Endometrium (tissue), 2 donors: ENCODE results near the gene CCNI2.

Experiments used
- FAIRE-seq: peaks from 2 replicates; lab custom pipeline; 2012; peaks lifted over from hg19 to GRCh38; lab: Jason Lieb, UNC
- donor health status: control.
- donor health status: control.

CCNI2 gene

DNA sequence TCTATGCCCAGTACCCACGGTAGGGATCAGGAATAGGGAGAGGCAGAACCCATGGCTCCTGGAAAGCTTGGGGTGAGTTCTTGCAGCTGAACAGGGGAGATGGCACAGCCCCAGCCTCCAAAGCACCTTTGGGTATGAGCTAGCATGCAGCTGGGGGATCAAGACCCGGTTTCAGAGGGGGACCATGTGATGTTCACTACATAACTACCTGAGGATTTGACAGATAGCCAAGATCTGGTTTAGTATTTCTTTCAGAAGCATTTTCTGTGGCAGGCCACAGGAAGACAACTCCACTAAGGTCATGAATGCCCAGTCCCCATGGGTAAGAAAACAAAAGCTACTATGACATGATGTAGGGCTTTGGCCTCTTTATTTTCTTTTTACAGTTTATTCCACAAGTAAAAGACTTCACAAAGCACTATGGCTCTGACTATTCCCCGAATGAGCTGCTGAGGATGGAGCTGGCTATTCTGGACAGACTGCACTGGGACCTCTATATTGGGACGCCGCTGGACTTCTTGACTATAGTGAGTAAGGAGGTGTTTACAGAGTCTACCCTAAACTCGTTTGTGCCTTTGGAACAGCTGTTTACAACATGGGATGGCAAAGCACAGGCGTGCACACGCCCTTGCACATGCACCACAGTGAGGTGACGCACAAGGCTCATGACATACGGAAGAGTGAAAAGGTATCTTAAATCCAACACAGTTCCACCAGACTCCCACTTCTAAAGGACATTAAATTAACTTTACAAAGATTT lies 3.4 kb downstream of the CCNI2 start:
- FAIRE-seq, result no peak

DNA sequence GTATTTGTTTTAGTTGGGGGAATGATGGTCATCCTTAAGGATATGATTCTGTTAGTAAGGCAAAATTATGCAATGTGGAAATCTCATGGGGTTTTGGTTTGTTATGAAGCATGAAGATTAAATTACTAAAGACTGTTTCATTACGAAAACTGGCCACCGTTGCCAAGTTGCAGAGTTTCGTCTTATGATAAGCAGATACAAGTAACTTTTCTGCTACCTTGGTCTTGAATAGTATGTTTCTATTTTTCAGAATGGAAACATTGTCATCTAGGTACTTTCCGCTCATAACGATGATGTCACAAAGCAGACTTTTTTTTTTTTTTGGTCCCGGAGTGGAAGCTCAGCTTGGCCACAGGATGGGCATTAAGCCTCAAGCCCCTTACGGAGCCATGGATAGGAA lies 4.2 kb downstream of the CCNI2 start:
- no peak for FAIRE-seq

DNA sequence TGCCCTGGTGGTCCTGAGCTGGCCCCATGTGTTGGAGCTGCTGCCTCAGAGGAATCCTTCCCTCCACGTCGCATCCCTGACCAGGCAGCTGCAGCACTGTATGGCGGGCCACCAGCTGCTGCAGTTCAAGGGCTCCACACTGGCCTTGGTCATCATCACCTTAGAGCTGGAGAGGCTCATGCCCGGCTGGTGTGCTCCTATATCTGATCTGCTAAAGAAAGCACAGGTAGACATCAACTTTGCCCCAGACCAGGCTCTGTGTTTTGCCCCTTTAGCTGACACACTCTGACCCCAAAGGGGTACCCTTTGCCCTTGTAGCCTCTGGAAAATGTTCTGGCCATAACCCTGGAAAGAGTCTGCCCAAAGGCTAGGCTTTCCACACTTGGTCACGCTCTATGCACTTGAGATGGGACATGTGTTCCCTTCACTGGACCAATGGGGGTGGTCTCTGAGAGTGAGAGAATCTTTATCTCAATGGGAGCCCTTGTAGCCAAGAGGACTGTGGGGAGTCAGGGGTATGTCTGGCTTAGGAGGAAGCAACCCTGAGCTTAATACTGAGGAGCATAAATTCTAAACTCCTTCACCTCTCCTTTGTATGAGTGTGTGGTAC lies 4.8 kb downstream of the CCNI2 start:
- no peak for FAIRE-seq

DNA sequence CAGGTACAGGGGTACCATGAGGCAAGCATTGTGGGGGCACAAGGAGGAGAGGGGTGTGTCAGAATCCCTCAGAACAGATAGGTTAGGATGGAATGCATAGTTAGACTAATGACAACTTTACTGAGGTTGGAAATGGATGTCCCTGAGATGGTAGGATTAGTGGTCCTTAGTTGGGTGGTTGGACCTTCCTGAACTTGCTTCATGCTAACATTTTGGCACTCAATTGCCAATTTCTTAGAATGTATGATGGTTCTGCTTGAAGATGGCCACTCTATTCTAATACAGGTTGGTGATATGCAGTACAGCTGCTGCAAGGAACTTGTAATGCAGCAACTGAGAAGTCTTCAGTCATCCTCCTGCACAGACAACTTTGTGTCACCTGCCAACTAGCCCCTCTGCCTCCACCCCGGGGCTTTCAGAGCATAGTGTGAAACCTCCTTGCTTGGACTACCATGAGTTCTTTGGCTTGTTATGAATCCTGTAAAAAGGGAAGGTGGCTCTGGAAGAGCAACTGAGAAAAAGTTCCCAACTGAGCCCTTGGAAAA lies 5.4 kb downstream of the CCNI2 start:
- FAIRE-seq, result no peak

DNA sequence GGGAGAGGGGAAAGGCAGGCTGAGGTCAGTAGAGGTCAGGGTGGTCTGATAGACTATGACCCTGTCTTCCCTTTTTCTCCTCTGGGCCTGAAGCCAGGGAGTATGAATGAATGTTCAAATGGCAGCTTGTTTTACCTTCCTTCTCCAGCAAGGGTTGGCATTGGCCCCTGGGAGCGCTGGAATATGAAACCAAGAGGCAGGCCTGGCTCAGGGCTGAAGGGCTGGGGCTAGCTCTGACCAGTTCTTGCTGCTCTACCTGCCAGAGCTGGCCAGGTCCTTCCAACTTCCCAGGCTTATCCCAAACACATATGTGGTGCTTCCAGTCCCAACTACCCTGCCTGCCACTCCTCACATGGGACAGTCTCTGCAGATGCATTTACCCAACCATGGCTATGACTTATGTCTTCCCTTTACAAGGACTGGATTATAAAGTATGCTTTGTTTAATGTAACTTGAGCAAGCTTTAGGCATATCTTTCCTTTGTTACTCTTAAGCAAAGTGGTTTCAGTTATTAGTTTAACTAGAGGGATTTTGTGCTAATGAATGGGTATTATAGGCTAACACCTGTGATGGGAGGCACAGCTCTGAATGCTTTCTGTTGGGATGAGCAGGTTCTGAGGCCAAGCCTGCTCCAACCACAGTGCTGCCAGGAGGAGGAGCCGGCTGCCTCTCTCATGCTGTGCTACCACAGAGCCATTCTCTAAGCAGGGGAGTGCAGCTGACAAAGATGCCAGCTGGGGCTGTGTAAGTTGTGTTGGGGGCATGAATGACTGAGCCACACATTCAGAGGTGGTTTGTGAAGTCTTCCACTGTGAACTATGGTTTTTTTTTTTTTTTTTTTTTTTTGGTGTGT lies 6.1 kb downstream of the CCNI2 start:
- no peak for FAIRE-seq

DNA sequence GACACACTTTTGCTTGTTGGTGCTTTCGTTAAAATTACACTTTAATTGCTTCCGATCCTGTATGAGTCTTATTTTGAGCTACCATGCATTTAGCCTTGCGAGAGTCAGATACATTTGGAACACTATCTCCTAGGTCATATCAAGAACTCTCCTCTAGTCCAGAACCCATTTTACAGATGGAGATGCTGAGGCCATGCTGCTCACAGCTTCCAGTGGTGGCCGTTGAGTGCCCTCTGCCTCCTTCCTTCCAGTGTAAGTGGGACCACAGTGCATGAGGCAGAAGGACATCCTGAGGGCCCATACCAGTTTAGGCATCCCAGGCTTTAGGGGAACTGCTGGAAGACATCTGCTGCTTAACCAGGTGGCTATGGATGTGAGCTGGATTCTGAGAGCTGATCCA lies 6.9 kb downstream of the CCNI2 start:
- FAIRE-seq, result no peak

DNA sequence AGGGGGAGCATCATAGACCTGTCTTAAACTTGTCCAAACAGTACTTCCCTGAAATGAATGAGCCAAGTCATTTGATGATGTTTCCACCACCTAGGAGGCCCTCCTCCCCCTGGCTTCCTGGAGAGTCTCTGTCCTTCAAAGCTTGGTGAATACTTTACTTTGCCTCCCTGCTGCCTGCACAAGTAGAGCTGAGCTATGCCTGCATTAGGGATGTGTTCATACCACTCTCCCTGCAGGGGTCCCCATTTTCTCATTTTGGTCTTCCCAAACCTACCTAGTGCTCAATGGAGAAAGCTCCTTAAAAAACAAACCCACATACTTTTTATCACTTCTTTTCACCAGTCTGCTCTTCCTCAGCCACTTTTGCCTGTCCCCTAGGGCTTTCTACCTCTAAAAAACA lies 7.7 kb downstream of the CCNI2 start:
- FAIRE-seq, result no peak

DNA sequence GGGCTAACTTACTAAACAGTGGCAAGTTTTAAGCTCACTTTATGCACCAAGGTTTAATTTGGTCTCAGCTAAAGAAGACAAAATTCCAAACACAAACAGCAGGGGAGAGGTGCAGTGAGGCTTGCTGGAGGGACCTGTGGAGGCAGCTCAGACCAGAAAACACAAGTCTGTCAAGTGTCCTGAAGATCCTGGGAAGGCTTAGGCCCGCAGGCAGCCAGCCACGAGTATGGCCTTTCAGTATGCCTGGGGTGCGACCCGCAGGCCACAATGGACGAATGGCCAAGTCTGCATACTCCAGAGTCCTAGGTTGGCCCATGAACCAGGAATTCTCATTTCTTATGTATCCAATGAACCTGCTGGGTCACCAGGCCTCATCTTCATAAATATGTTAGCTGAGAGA lies 9.3 kb downstream of the CCNI2 start:
- no peak for FAIRE-seq

DNA sequence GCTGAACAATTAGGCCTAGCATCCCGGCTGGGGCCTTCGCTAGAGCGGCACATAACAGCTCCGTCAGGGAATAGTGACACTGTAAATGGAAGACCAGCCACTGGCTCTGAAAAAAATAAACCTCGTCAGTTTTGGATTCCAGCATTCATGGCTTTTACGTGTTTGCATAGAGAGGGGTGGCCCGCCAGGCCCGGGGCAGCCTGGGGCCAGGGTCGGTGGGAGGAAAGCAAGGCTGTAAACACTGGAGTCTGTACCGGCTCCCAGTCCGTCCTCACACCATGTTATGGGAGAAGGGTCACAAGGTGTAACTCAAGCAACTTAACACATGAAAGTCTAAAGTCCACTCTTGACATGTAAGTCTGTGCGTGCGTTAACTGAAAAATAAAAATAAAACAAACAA lies 11.2 kb downstream of the CCNI2 start:
- no peak for FAIRE-seq

DNA sequence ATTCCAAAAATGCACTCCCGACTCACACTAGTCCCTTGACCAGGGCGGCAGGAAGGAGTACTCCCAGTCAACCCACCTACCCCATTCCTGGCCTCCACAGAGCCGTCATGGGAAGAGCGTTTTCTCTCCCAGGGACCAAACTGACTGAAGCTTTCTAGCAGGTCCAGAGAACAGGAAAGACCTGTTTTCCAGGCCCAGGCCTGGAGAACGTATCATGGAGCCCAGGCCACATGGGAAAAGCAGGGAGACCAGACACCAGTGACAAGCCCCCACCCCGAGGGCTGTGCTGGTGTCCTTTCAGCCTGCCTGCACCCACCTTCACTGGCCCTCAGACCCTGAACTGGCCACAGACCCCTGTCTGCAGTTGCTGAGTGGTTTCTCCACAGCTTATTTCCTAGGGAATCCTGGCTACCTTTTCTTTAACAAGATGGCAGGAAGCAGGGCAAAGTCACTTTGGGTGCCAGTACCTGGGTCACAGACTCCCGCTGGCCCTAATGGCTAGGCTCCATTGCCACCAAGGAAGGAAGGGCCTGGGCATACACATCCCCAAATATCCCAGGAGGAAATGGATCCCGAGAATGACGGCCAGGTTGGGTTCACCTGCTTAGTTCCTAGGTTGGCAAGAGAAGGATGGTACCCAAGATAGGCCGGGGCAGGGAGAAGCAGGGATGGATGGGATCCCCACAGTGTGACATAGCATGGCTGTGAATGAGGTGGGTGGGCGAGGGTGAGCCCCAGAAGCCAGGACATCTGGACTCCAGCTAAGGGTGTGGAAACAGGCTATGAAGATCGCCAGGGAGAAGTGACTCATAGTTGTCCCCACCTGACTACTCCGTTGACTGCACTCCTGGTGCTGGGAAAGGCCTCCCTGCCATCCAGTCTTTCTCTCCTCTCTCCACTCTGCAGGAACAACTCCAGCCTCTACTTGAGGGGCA lies 12.2 kb downstream of the CCNI2 start:
- no peak for FAIRE-seq

DNA sequence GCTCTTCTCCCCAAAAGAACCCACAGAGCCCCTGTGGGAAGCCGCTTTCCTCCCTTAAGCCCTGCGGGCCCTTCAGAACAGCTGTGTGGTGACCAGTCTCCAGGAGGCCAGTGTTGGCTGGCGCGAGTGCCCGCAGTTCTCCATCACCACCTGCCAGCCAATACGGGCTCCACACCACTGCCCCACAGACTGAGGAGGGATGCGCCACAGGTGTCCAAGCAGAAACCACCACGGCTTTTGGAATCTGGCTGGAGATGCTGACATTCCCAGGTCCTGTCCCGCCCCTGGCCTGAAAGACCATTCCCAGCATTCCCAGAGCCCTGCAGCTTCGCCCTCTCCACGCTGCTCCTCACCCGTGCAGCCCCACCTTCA lies 12.8 kb downstream of the CCNI2 start:
- FAIRE-seq, result no peak

DNA sequence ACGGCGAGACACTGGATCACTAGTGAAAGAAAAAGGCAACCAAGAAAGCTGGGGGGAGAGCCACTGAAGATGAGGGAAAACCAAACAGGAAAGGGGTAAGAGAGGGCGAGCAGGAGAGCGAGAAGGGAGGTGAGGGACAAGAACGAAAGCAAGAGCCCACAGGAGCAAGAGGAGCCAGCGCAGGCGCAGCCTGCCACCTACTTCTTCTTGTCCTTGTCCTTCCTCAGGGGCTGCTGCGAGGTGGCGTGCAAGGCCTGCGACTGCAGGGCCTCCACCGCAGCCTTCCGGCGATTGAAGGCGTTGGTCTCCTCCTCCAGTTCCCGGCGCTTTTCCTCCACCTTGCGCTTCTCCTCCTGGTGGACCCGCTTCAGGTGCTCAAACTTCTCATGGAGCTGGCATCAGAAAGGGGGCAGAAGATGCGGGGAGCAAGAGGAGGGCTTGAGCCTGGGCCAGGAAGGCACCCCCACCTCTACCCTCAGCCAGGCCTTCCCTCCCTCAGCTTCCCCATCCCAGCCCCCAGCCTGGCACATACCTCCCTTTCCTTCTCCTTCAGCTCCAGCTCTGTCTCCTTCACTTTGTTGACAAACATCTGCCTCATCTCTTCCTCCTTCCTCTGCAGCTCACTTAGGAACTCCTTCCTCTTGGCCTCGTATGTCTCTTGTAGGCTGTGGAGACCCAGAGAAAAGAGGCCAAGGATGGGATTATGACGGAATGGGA lies 13.5 kb downstream of the CCNI2 start:
- FAIRE-seq, result no peak

DNA sequence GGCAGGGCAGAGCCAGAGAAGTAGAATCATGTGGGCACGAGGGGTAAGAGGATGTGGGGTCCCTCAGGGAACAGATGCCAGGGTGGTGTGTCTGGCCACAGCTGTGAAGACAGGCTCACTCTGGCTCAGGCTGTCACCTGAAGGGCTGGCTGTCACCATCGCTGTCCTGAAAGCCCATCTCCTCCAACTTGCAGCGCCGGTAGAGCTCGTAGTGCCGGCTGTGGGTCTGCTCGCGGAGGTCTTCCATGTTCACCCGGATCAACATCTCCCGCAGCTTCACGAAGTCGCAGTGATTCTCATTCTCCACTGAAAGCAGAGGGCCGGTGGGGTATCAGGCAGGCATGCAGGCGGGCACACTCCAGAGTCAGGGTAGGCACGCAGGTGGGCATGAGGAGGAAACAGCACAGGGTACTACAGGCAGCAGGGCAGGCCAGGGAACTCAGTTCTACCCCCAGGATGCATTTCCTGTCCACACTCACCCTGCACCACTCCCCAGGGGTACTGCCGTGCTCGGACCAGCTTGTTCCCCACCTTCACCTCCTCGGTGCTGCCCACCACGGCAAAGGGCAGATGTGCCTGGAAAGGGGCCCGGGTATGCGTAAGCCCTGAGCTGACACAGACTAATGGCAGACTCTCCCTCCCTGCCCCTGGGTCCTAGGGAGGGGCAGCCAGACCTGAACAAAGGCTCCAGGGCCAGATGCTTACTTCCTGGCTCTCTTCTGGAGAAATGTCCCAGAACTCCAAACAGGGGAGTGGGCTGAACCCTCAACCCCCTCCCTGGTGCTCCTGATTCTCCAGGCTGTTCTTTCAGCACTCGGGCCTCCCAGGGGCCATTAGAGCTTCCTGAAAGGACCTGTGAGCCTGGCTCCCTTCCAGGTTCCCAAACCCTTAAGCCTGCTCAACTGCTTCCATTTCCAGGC lies 14.4 kb downstream of the CCNI2 start:
- FAIRE-seq, result no peak

DNA sequence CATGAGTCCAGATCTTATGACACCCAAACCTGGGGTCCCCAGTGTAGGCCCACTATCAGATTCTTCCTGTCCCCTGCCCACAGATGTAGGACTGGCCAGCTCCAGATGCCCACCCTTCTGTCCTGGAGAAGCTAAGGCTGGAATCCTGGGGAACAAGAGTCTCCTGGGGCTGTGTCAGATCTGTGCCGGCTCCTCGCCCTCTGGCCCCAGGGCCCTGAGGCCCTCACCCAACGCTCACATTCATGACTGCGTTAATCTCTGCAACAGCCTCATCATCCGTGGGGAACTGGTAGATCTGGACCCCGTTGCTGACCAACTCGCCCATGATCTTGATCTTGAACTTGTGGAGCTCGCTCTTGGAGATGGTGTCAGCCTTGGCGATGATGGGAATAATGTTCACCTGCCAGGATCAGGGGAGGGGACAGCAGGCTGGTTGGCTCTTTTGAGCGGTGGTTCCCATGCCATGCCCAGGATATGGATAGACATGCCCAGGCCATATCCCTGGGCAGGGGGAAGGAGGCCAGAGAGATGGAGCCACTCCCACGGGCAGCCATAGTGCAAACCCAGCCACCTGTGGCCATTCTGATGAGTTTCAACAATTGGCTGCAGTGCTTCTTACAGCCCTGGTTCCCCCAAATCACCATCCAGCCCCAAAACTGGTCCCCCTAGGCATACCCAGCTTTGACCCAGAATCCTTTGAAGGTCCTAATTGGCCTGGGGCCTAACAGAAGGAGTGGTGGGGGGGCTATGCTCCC lies 15.2 kb downstream of the CCNI2 start:
- no peak for FAIRE-seq

DNA sequence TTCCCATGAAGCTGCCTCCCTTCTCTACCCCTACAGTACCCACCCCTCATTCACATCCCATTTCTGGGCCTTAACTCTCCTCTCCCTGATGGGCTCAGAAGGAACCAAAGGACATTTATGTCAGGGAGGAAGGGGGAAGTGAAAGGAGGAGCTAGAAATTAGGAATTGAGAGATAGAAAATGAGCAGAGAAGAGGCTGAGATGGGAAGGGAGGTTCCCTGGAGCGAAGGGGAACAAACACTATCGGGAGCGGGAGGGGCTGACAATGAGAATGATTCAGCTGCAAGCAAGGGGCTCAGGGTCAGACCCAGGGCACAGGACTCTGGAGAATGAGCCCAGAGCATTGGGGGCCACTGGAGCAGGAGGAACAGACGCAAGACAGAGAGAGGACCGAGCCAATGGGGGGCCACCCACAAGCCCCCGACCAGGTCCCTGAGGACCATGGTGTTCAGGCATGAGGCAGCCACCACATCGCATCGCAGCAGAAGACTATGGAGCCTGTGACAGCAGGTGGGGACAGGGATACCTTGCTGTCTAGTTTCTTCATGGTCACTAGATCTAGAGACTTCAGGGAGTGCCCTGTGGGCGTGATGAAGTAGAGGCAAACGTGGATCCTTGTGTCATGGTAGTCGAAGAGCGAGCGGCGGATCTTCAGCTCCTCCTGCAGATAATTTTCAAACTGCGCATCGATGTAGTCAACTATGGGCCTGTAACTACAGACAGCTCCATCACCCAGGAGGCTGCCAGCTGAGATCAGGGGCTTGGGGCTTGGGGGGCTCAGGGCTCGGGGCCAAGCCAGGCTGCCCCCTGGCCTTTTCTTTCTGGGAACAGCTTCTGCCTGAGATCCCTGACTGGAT lies 16.2 kb downstream of the CCNI2 start:
- no peak for FAIRE-seq

DNA sequence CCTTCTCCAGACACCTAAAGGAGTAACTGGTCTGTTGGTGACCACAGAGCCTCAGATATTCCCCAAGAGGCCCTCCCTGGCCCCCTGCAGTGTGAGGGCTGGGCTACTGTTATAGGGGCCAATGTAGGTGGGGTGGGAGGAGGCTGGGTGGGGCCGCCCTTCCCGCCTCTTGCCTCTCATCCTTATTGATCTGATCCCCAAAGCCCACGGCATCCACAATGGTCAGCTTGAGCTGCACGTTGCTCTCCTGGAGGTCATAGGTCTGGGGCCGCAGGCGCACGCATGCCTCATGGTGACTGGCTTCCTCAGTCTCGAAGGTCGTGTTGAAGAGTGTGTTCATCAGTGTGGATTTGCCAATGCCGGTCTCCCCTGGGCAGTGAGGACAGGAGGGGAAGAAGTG lies 16.8 kb downstream of the CCNI2 start:
- no peak for FAIRE-seq

DNA sequence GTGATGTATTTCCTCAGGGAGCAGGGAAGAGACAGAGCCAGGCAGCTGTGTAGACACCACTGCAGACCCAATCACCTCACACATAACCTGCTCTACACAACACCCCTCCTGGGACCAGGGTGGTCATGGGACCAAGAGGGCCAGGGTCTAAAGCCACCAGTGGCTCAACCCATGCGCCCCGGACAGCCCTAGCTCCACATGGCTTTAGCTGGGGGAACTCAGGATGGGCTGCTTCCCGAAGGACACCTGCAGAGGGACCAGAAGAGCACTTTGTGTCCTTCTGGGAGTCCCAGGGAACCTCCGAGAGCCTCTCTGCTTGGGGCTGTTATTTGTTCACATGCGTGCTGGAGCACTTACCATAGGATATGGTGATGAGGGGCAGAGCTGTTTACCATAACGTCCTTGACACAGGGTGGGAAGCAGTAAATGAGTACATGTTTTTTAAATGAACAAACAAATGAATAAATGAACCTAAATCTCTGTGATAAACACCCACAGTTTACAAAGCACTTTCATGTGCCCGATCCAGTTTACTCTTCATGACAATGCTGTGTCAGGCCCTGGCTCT lies 17.5 kb downstream of the CCNI2 start:
- no peak for FAIRE-seq
